ENCODE data around the gene TCF7L1.

The TCF7L1 gene

DNA sequence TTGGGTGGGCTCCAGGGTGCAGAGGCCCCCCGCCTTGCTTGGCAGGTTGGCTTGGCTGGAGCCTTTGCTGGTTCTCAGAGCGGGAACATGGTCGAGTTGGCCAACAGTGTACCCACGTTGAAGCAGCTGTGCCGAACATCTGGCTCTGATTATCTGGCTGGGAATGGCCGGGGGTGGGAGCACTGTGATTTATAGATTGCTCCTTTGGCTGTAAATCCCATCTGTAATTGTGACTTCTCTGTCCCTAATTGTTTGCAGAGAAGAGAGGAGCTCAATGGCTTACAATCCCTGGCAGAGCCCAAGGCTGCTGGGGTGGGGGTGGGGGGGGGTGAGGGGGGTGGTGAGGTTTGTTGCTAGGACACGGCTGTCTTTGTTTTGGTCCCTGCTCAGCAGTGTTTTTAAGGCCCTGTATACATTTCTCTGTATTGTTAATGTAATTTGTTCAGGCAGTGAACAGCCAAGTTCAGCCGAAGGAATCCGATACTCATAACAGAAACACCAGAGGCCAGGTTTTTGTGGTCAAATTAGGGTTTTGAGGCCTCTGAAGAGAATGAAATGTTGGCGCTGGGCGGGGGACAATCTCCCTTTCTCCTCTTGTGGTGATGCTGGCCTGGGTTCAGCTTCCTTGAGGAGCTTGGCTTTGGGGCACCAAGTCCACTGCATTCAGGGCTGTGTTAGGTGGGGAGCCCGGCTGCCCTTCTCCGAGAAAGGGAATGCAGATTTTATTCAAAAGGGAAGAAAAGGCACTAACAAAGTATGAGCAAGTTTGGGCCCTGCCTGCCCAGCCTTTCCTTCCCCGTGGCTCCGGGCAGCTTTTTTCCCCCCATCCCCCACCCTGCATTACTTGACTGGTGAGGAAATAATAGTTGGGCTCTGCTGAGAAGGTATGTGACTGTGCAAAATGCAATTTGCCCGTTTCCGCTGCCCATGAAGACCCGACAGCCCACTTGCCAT, 82.5 kb downstream of the TCF7L1 start:
- Histone ChIP-seq H3K9ac (ENCODE audit: low read length) (no peak overlapping the region), H3K27me3 (ENCODE audit: insufficient read depth, low read length) (no peaks in the 10 kb centered on the region), H3F3A (ENCODE audit: insufficient read depth, low read length) (no peaks in the 10 kb centered on the region), H3K4me3 (ENCODE audit: low read depth, low read length, poor library complexity, severe bottlenecking) (no peak overlapping the region), H3K36me3 (ENCODE audit: insufficient read depth, low read length) (no peaks in the 10 kb centered on the region), H3K4me2 (ENCODE audit: low read length) (no peak overlapping the region), H4K20me1 (ENCODE audit: insufficient read depth, low read length) (no peaks in the 10 kb centered on the region), H3K27ac (ENCODE audit: low read depth, low read length, poor library complexity, severe bottlenecking) (no peak overlapping the region), H3K9me2 (ENCODE audit: low read depth, low read length) (no peaks in the 10 kb centered on the region), H3K4me1 (ENCODE audit: insufficient read depth, low read length, severe bottlenecking) (no peaks in the 10 kb centered on the region), H2AFZ (ENCODE audit: low read length) (no peak overlapping the region), H3K9me3 (ENCODE audit: low read length) (no peaks in the 10 kb centered on the region), H3K79me2 (ENCODE audit: insufficient read depth, low read length) (no peaks in the 10 kb centered on the region)
- TF ChIP-seq EZH2 (IDR thresholded peaks at IDR 0.05; ENCODE audit: borderline replicate concordance, low read length) = no peak
- TF ChIP-seq, protein P1, sequence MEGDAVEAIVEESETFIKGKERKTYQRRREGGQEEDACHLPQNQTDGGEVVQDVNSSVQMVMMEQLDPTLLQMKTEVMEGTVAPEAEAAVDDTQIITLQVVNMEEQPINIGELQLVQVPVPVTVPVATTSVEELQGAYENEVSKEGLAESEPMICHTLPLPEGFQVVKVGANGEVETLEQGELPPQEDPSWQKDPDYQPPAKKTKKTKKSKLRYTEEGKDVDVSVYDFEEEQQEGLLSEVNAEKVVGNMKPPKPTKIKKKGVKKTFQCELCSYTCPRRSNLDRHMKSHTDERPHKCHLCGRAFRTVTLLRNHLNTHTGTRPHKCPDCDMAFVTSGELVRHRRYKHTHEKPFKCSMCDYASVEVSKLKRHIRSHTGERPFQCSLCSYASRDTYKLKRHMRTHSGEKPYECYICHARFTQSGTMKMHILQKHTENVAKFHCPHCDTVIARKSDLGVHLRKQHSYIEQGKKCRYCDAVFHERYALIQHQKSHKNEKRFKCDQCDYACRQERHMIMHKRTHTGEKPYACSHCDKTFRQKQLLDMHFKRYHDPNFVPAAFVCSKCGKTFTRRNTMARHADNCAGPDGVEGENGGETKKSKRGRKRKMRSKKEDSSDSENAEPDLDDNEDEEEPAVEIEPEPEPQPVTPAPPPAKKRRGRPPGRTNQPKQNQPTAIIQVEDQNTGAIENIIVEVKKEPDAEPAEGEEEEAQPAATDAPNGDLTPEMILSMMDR (IDR thresholded peaks at IDR 0.05; ENCODE audit: low read length) = no peak

DNA sequence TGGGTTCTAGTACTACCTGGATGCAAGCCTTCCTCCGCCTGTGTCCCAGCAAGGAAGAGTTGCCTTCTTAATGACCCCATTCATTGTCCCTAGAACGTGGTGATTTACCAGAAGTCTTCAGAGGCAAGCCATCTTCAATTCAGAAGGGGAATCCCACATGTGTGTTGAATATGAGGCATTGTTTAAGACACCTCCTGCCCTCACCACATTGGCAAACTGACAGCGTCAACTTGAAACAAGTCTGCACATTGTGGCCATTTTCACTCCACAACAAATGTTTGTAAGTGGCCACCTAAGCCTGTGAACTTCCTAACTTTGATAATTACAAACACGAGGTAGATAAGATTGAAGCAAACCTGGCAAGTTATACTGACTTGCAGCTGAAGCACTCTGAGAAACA, 83.7 kb downstream of the TCF7L1 start:
- Histone ChIP-seq H3K9me3 (ENCODE audit: low read length) (no peaks in the 10 kb centered on the region), H4K20me1 (ENCODE audit: insufficient read depth, low read length) (no peaks in the 10 kb centered on the region), H3K36me3 (ENCODE audit: insufficient read depth, low read length) (no peaks in the 10 kb centered on the region), H3K9me2 (ENCODE audit: low read depth, low read length) (no peaks in the 10 kb centered on the region), H3K27me3 (ENCODE audit: insufficient read depth, low read length) (no peaks in the 10 kb centered on the region), H3K4me1 (ENCODE audit: insufficient read depth, low read length, severe bottlenecking) (no peaks in the 10 kb centered on the region), H3K79me2 (ENCODE audit: insufficient read depth, low read length) (no peaks in the 10 kb centered on the region), H3K27ac (ENCODE audit: low read depth, low read length, poor library complexity, severe bottlenecking) (no peak overlapping the region), H3K4me2 (ENCODE audit: low read length) (no peak overlapping the region), H3F3A (ENCODE audit: insufficient read depth, low read length) (no peaks in the 10 kb centered on the region), H3K9ac (ENCODE audit: low read length) (no peak overlapping the region), H3K4me3 (ENCODE audit: low read depth, low read length, poor library complexity, severe bottlenecking) (no peak overlapping the region), H2AFZ (ENCODE audit: low read length) (no peak overlapping the region)
- TF ChIP-seq EZH2 (IDR thresholded peaks at IDR 0.05; ENCODE audit: borderline replicate concordance, low read length) = no peak
- TF ChIP-seq, protein P1 (IDR thresholded peaks at IDR 0.05; ENCODE audit: low read length) = no peak

DNA sequence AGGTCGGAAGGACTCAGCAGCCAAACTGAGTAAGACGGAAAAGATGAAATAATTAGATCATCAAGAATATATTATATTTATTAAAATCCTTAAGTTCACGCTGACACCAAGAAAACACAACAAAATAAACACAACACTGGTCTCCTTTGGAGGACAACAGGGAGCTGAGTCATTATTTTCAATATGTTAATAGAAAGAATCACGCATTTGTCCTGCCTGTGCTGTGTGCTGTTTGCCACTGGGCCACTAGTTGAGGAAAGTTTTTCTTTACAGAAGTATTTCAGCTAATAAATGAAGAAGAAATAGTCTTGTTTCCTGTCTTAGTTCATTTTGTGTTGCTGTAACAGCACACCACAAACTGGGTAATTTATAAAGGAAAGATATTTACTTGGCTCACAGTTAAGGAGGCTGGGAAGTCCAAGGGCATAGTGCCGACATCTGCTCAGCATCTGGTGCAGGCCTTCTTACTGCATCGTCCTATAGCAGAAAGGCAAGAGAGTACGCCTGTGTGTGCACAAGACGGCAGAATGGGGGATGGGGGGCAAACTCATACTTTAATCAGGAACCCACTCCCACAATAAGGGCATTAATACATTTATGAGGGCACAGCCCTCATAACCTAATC, 88.0 kb downstream of the TCF7L1 start:
- H3K4me1 ChIP-seq (ENCODE audit: insufficient read depth, low read length, severe bottlenecking) = no peaks in the 10 kb centered on the region
- H3K4me3 ChIP-seq (ENCODE audit: low read depth, low read length, poor library complexity, severe bottlenecking) = no peak overlapping the region
- no peaks in the 10 kb centered on the region for H3K27me3 ChIP-seq (ENCODE audit: insufficient read depth, low read length)
- no peaks in the 10 kb centered on the region for H3K36me3 ChIP-seq (ENCODE audit: insufficient read depth, low read length)
- H3K9me2 ChIP-seq (ENCODE audit: low read depth, low read length) = no peaks in the 10 kb centered on the region
- no peak for TF ChIP-seq EZH2 (IDR thresholded peaks at IDR 0.05; ENCODE audit: borderline replicate concordance, low read length)
- TF ChIP-seq, protein P1 (IDR thresholded peaks at IDR 0.05; ENCODE audit: low read length) = no peak
- H3K4me2 ChIP-seq (ENCODE audit: low read length) = no peak overlapping the region
- no peak overlapping the region for H3K27ac ChIP-seq (ENCODE audit: low read depth, low read length, poor library complexity, severe bottlenecking)
- no peaks in the 10 kb centered on the region for H4K20me1 ChIP-seq (ENCODE audit: insufficient read depth, low read length)
- H3F3A ChIP-seq (ENCODE audit: insufficient read depth, low read length) = no peaks in the 10 kb centered on the region
- H3K9me3 ChIP-seq (ENCODE audit: low read length) = no peaks in the 10 kb centered on the region
- H2AFZ ChIP-seq (ENCODE audit: low read length) = no peak overlapping the region
- no peaks in the 10 kb centered on the region for H3K79me2 ChIP-seq (ENCODE audit: insufficient read depth, low read length)
- H3K9ac ChIP-seq (ENCODE audit: low read length) = no peak overlapping the region

Measured in OCI-LY1 (cell line).